Lung (tissue), 12 donors: ENCODE data around the gene GREB1. TPM values are rescaled to one million over a fixed set of nuclear protein-coding genes. Genes with fewer than 3 reads are reported as not detected.
A peak's percentile ranks its signal among the peaks of the same experiment; 100 is the strongest.

ENCODE experiments used
- ATAC-seq: fragments of 200-7000 bp; cut with Tn5 transposase; one replicate; pipeline ENCODE4 v1.9.1; 2020; ENCODE audit warnings: moderate number of reproducible peaks; ENCODE audit not compliant: insufficient read depth, low FRiP score
- DNase-seq, 3 donors: peaks; one replicate each; pipeline ENCODE4 v3.0.0-alpha.2; 2013 to 2017
- H3K27ac ChIP-seq, 2 donors: one replicate each; pipeline ENCODE4 v1.5.1; 2013; ENCODE audit warnings: mild to moderate bottlenecking in 2 of 2, moderate library complexity in 2 of 2, control low read depth in 1 of 2, inconsistent platforms in 1 of 2, low read depth in 1 of 2, low read length in 1 of 2
- H3K27me3 ChIP-seq, 3 donors: one replicate each; pipeline ENCODE4 v1.5.1; 2013; ENCODE audit warnings: low read length in 2 of 3; ENCODE audit not compliant: control insufficient read depth in 3 of 3, insufficient read depth in 3 of 3
- H3K36me3 ChIP-seq, 4 donors: one replicate each; pipeline ENCODE4 v1.5.1; 2013; ENCODE audit warnings: low read length in 4 of 4, mild to moderate bottlenecking in 1 of 4, moderate library complexity in 1 of 4; ENCODE audit not compliant: control insufficient read depth in 4 of 4, insufficient read depth in 4 of 4
- H3K4me1 ChIP-seq, 5 donors: one replicate each; pipeline ENCODE4 v1.5.1; 2013; ENCODE audit warnings: low read length in 5 of 5, mild to moderate bottlenecking in 2 of 5, moderate library complexity in 1 of 5; ENCODE audit not compliant: control insufficient read depth in 5 of 5, insufficient read depth in 5 of 5
- H3K4me3 ChIP-seq: one replicate; pipeline ENCODE4 v1.5.1; 2013; ENCODE audit warnings: mild to moderate bottlenecking, control low read depth, moderate library complexity
- H3K9ac ChIP-seq, 2 donors: one replicate each; pipeline ENCODE4 v1.5.1; 2013; ENCODE audit warnings: low read length in 2 of 2, control low read depth in 1 of 2; ENCODE audit not compliant: insufficient read depth in 1 of 2
- H3K9me3 ChIP-seq, 4 donors: one replicate each; pipeline ENCODE4 v1.5.1; 2013; ENCODE audit warnings: low read length in 3 of 4, mild to moderate bottlenecking in 1 of 4, moderate library complexity in 1 of 4; ENCODE audit not compliant: control insufficient read depth in 4 of 4, insufficient read depth in 3 of 4
- CTCF ChIP-seq: IDR thresholded peaks from 2 replicates; pipeline ENCODE4 v1.5.1; 2012; ENCODE audit warnings: mild to moderate bottlenecking; ENCODE audit errors: control extremely low read depth, extremely low read depth
- WGBS, 2 donors: extraction: QIAGEN DNeasy Blood & Tissue Kit; methylation state at CpG; one replicate each; pipeline ENCODE4 v1.1.7; 2013; 5-methylcytosine and 5-hydroxymethylcytosine counted together
- polyA plus RNA-seq, 2 donors: library from polyadenylated mRNA; stranded (reverse); fragments of 200-250 nt; gene quantifications; one replicate each; pipeline ENCODE4 v1.2.1, GENCODE V29; 2013
- total RNA-seq, 2 donors: library from RNA; depleted of rRNA in 1 of 2; stranded (reverse); fragments of >200 nt in 1 of 2; gene quantifications; one replicate each; pipeline ENCODE4 v1.2.1, GENCODE V29; 2014 to 2021
- donor health status: control.
- donor health status: control.
- donor health status: Bipolar disorder and iron deficiency.
- donor health status: healthy.
- donor health status: DM: yes; HTN: yes; CAD: no.

GREB1 gene
- total and polyA plus RNA-seq, 4 donors: 0.23 to 3.3 (median 1.8) TPM

- peaks cover 0 to 2% (median 0%) of the 10 kb centered on the region in 5 donors for H3K4me1 ChIP-seq
These were observed 118.7 kb downstream of the GREB1 start for GRCh38 chr2:11652553-11652952.

GRCh38 chr2:11655495-11655894 lies 121.7 kb downstream of the GREB1 start:
- Histone ChIP-seq H3K27me3 (peaks cover 0 to 4% (median 3%) of the 10 kb centered on the region in 3 donors), H3K27ac (no peak overlapping the region), H3K36me3 (no peaks in the 10 kb centered on the region), H3K4me3 (no peak overlapping the region), H3K9me3 (peaks cover 0 to 5% (median 0%) of the 10 kb centered on the region in 4 donors), H3K4me1 (peaks cover 0 to 2% (median 0%) of the 10 kb centered on the region in 5 donors), H3K9ac (no peak overlapping the region)
- TF ChIP-seq CTCF: no peak
- ATAC-seq: no peak
- peak in 1 of 3 donors; percentile 37 for DNase-seq
- WGBS, 2 donors: 67 to 85% methylated on average over 4 of the region's 4 CpGs

More at GRCh38 chr2:11652553-11652952, 118.7 kb downstream of the GREB1 start:
- WGBS, 2 donors: 63 to 69% methylated on average over 3 of the region's 3 CpGs
- DNase-seq (peak in 1 of 3 donors; percentile 24), ATAC-seq (no peak)
- Histone ChIP-seq H3K9me3 (peaks cover 0 to 2% (median 0%) of the 10 kb centered on the region in 4 donors), H3K9ac (no peak overlapping the region), H3K27ac (no peak overlapping the region), H3K4me3 (no peak overlapping the region), H3K36me3 (no peaks in the 10 kb centered on the region), H3K27me3 (peaks cover 0 to 4% (median 0%) of the 10 kb centered on the region in 3 donors)
- no peak for TF ChIP-seq CTCF

- DNase-seq (no peak), ATAC-seq (no peak)
- Histone ChIP-seq H3K9me3 (peaks cover 0 to 5% (median 0%) of the 10 kb centered on the region in 4 donors), H3K27me3 (peaks cover 0 to 4% (median 3%) of the 10 kb centered on the region in 3 donors), H3K9ac (no peak overlapping the region), H3K27ac (no peak overlapping the region), H3K36me3 (no peaks in the 10 kb centered on the region), H3K4me3 (no peak overlapping the region), H3K4me1 (peaks cover 0 to 2% (median 0%) of the 10 kb centered on the region in 5 donors)
- TF ChIP-seq CTCF: no peak
- WGBS, 2 donors: 84 to 91% methylated on average over 1 of the region's 1 CpG
These were observed 122.4 kb downstream of the GREB1 start for GRCh38 chr2:11656252-11656651.

- Histone ChIP-seq H3K27me3 (peaks cover 0 to 4% (median 3%) of the 10 kb centered on the region in 3 donors), H3K4me1 (peaks cover 0 to 2% (median 0%) of the 10 kb centered on the region in 5 donors), H3K36me3 (no peaks in the 10 kb centered on the region), H3K9ac (no peak overlapping the region), H3K9me3 (peaks cover 0 to 5% (median 0%) of the 10 kb centered on the region in 4 donors), H3K27ac (no peak overlapping the region), H3K4me3 (no peak overlapping the region)
- DNase-seq: no peak
- WGBS, 2 donors: 64 to 82% methylated on average over 31 of the region's 31 CpGs
- no peak for TF ChIP-seq CTCF
- no peak for ATAC-seq
These were observed 122.8 kb downstream of the GREB1 start for GRCh38 chr2:11656671-11657101.
